ENCODE data around the gene LRP1-AS.

The LRP1-AS gene

GRCh38 chr12:57142727-57143126 lies 4.7 kb downstream of the LRP1-AS start:
- in situ Hi-C loops (cut with MboI; ENCODE audit: low sequenced_read_pairs): no loop called here

GRCh38 chr12:57142121-57142520 lies 5.3 kb downstream of the LRP1-AS start:
- in situ Hi-C loops (cut with MboI; ENCODE audit: low sequenced_read_pairs): no loop called here

GRCh38 chr12:57141249-57141648 lies 6.2 kb downstream of the LRP1-AS start:
- in situ Hi-C loops (cut with MboI; ENCODE audit: low sequenced_read_pairs): no loop called here

GRCh38 chr12:57139796-57140649 lies 7.4 kb downstream of the LRP1-AS start:
- in situ Hi-C loops (cut with MboI; ENCODE audit: low sequenced_read_pairs): no loop called here

- in situ Hi-C loops (cut with MboI; ENCODE audit: low sequenced_read_pairs): no loop called here
Measured at GRCh38 chr12:57138526-57139272, 8.7 kb downstream of the LRP1-AS start.

GRCh38 chr12:57135527-57136326 lies 11.7 kb downstream of the LRP1-AS start:
- in situ Hi-C loops (cut with MboI; ENCODE audit: low sequenced_read_pairs): no loop called here

- in situ Hi-C loops (cut with MboI; ENCODE audit: low sequenced_read_pairs): no loop called here
Measured at GRCh38 chr12:57134949-57135348, 12.5 kb downstream of the LRP1-AS start.

- in situ Hi-C loops (cut with MboI; ENCODE audit: low sequenced_read_pairs): no loop called here
Measured at GRCh38 chr12:57133916-57134315, 13.5 kb downstream of the LRP1-AS start.

- in situ Hi-C loops (cut with MboI; ENCODE audit: low sequenced_read_pairs): no loop called here
Measured at GRCh38 chr12:57133013-57133569, 14.3 kb downstream of the LRP1-AS start.

GRCh38 chr12:57131896-57132744 lies 15.3 kb downstream of the LRP1-AS start:
- in situ Hi-C loops (cut with MboI; ENCODE audit: low sequenced_read_pairs): no loop called here

- in situ Hi-C loops (cut with MboI; ENCODE audit: low sequenced_read_pairs): no loop called here
Measured at GRCh38 chr12:57130941-57131340, 16.5 kb downstream of the LRP1-AS start.

- in situ Hi-C loops (cut with MboI; ENCODE audit: low sequenced_read_pairs): no loop called here
Measured at GRCh38 chr12:57129889-57130288, 17.5 kb downstream of the LRP1-AS start.

GRCh38 chr12:57129321-57129842 lies 18.0 kb downstream of the LRP1-AS start:
- in situ Hi-C loops (cut with MboI; ENCODE audit: low sequenced_read_pairs): no loop called here

GRCh38 chr12:57128519-57129247 lies 18.7 kb downstream of the LRP1-AS start:
- in situ Hi-C loops (cut with MboI; ENCODE audit: low sequenced_read_pairs): no loop called here

GRCh38 chr12:57127726-57128518 lies 19.5 kb downstream of the LRP1-AS start, which contains the start of gene LRP1:
LRP1 (plus strand) TSS chr12:57128483; CDS start chr12:57128965, 482 bp downstream.
- in situ Hi-C loops (cut with MboI; ENCODE audit: low sequenced_read_pairs): no loop called here

- in situ Hi-C loops (cut with MboI; ENCODE audit: low sequenced_read_pairs): no loop called here
Measured at GRCh38 chr12:57127101-57127725, 20.2 kb downstream of the LRP1-AS start.

GRCh38 chr12:57126561-57126960 lies 20.9 kb downstream of the LRP1-AS start:
- in situ Hi-C loops (cut with MboI; ENCODE audit: low sequenced_read_pairs): no loop called here

GRCh38 chr12:57126061-57126460 lies 21.4 kb downstream of the LRP1-AS start:
- in situ Hi-C loops (cut with MboI; ENCODE audit: low sequenced_read_pairs): no loop called here

Data from HL-60/S4 treated with retinoic acid at 250 ng/mL for 4 days and 3 days (cell line).